ENCODE measurements around the gene RIIAD1.
"Not testable (repeated sequence)": the region's sequence is repeated elsewhere in the genome, so short reads cannot be mapped to it uniquely, and the experiment has no call there.

Gene RIIAD1

DNA sequence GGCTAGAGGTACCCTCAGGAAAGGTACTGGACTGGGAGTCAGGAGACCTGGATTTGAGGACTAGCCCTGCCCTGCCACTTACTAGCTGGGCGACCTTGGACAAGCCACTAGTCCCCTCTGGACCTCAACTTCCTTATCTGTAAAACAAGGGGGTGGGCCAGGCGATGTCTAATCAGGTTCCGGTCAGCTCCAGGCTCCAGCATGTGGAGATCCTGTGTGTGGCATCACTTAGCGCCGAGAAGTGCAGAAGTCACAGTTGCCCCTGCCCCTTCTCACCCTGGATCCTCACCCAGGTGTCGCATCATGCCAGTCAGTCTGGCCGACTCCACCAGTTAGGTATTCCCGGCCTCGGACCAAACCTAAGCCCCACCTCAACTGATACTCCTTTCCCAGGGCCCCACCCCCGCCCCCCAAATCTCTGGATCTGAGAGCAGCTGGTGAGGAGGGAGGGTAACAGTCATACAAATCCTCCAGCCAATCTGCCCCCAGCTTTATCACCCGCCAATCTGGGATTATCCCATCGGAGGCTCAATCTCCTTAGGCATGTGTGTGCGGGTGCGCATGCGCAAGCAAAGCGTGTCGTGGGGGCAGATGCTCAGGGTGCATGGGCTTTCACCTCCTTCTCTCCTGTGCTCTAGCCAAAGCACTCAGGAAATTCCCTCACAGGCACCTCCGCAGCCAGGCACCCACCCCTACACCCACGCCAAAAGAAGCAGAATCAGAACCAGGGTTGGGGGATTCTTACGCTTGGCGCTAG is 10.1 kb upstream of the RIIAD1 start:
- DNase-seq: no peak

DNA sequence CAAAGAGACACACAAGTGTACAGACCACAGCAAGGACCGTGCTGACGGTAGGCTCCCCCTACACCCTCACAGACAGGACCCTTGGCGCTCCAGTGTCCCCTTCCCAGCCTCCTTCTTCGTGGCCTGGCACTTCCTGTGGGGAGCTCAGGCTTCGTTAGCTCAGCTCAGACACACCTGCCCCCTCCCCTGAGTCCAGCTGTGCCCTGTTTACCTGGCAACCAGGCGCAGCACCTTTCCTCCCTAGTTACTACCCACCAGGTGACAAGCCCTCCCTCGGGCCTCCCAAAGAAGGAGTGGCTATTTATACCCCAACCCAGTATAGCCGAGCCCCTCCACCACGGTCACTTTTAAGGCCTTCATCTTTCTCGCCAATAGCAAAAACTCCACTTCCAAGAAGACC is 9.4 kb upstream of the RIIAD1 start:
- DNase-seq: no peak

- no peak for DNase-seq
These were observed 8.3 kb upstream of the RIIAD1 start for GRCh38 chr1:151713044-151713443.

DNA sequence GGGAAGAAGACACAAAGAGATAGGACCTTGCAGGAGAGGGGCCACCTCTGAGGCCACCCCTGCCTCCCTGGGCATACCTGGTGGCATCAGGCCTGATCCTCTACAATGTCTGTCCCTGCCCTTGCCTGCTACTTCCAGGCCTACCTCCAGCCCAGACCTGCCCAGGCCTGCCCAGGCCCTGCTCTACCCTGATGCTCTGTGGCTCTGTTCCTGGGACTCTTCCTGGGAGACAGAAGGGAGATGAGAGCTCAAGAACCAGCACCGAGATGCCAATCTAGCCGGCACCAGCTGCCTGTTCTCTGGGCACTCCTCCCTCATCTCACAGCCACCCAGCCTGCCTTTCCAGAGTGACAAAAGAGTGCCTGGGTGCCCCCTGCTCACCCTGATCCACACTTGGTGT is 7.4 kb upstream of the RIIAD1 start:
- DNase-seq: no peak

GRCh38 chr1:151714820-151715725 is 6.2 kb upstream of the RIIAD1 start:
- no peak for DNase-seq

DNA sequence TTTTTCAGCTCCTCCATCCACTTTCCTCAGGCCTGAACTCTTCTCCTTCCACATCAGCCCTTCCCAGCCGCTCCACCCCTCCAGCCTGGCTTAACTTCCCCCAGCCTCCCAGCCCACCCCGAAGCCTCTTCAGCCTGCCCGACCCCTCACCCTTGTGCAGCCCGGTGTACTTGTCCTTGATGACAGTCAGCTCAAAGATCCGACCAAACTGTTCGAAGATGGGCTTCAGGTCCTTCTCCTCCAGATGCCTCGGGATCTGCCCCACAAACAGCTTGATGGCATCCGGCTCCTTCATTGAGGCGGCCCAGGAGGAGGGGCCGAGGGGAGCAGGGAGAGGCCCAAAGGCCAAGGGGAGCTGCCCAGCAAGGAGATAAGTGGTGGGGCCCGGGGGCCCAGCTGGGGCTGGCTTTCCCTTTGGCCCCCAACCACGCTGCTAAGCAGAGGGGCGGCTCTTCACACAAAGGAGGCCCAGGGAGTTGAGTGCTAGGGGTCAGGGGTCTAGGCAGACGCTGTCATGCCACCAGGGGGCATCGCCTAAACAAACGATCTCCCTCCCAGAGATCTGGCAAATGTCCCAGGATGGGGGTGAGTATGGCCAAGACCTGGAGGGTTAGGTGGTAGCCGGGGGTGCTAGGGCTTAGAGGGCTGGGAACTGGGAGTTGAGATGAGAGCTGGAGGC is 5.5 kb upstream of the RIIAD1 start:
- peak; percentile 21 for DNase-seq

GRCh38 chr1:151716405-151716762 is 4.9 kb upstream of the RIIAD1 start:
- no peak for DNase-seq

GRCh38 chr1:151716771-151717631 is 4.3 kb upstream of the RIIAD1 start, which contains the start of gene CELF3:
Gene CELF3 (minus strand): TSS chr1:151716803. CDS start chr1:151716020, 783 bp downstream.
- DNase-seq: peak; percentile 21

- no peak for DNase-seq
These were observed 3.3 kb upstream of the RIIAD1 start for GRCh38 chr1:151718011-151718431.

- DNase-seq: no peak
These were observed 2.7 kb upstream of the RIIAD1 start for GRCh38 chr1:151718666-151719065.

- no peak for DNase-seq
These were observed 1.2 kb upstream of the RIIAD1 start for GRCh38 chr1:151720125-151720524.

DNA sequence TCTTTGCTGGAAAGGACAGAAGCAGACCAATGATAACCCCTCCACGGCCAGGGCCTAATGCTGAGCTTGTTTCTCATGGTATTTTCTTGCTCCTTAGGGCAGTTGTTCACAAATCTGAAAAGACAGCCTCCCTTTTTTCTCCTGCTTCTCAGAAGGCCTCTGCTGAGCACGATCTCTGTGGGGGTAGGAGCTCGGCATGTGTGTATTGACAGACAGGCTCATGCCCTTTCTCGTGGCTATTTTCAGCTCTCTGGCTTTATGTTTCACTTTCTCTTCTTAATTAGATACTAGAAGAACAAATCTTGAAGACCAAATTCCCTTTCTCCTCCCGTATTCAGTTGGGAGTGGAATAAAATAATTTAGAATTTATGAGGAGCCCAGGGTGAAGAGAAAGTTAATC is 768 bp upstream of the RIIAD1 start:
- no peak for DNase-seq

- no peak for DNase-seq
These were observed 627 bp downstream of the RIIAD1 start for GRCh38 chr1:151721788-151722510.

DNA sequence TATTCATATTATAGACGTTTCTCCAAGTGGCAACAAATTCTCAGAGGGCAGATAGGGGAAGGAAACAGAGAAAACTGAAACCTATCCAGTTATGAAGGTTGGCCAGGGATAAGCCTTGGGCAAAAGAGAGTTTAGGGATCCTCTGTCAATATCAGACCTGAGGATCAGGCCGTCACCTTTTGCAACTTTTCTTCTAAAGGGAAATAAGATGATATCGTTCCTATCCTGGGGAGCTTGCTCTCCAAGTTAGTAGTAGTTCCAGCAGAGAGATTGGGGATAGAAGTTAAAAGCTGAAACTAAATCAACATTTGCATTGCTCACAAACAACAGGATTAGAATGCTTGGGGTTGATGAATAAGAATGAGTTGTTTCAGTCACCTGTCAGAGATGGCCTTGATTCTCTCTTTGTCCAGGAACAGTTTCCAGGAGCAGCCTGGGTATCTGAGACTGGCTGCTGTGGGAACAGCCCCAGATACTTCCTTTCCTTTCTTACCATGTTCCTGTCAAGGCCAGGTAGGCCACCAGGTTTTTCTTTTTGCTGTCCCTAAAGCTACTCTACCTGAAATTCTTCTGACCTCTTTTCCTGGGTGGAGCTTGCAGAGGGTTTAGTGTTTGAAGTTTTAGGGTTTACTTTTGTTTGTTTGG is 2.5 kb downstream of the RIIAD1 start:
- DNase-seq: no peak

DNA sequence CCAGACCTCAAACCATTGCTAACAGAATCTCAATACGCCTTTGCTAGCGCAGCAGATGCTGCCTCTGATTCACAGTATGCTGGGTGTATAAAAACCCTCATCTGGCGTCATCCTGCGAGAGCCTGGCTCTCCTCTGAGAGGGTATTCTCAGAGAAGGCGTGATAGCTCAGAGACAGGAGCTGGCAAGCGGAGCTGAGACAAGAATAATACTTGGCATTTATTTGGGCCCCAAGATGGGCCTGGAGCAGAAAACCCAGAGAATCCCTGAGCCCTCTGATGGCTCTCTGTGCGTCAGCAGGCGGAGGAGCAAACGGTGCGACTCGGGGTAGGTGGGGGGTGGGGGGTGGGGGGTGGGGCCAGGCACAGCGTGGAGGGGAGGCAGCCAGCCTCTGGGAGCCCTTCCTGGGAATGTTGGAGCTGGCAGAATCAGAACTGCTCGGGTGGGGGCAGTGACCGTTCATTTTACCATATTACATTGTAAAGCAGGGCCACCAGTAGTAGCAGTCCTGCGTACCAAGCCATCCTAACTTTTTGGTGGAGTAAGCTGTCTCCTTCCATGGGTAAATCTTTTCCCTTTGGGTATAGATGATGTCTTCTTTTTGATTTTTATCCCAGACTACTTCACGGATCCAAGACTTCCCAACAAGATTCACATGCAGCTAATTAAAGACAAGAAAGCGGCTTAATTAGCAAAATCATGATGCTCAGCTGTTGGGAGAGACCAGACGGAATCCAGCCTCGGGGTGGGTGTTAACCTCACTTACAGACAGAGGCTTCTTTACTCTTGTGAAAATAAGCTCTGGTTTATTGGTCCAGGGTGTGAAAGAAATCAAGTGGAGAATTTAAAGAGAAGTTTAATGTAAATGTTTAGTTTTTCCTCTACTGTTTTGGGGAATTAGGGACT is 7.1 kb downstream of the RIIAD1 start:
- no peak for DNase-seq

- DNase-seq: no peak
These were observed 8.0 kb downstream of the RIIAD1 start for GRCh38 chr1:151729157-151729965.

GRCh38 chr1:151729966-151730291 is 8.6 kb downstream of the RIIAD1 start:
- no peak for DNase-seq

DNA sequence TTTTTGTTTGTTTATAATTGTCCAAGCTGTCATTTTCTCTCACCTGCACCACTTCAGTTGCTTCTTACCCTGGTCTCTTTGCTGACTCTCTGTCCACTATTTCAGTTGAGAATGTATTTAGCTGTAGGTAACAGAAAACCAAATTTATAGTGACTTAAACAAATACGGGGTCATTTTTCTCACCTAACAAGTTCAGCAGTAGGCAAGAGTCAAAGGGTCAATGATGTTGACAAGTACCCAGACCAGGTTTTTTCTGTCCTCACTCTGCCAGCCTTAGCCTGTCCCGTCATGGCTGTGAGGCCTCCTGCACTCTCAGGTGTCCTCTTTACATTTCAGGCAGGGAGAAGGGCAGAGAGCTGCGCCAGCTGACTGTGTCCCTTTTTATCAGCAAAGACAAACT is 11.8 kb downstream of the RIIAD1 start:
- no peak for DNase-seq

GRCh38 chr1:151733995-151734394 is 12.7 kb downstream of the RIIAD1 start:
- DNase-seq: not testable (repeated sequence)
